H1 (cell line): ENCODE measurements around the gene ZSWIM4. TPM values are rescaled to one million over a fixed set of nuclear protein-coding genes. Genes with fewer than 3 reads are reported as not detected.

Experiments
- CTCF ChIA-PET: fragments of 300-600 bp; sonication (Branson Sonifier 250); formaldehyde crosslinking; loops from one replicate; lab custom pipeline; 2021; ENCODE audit not compliant: partially characterized antibody; lab: Charles Lee
- POLR2A ChIA-PET: fragments of 300-600 bp; sonication (Branson Sonifier 250); formaldehyde crosslinking; loops from one replicate; lab custom pipeline; 2021; ENCODE audit warnings: inconsistent platforms; ENCODE audit not compliant: partially characterized antibody; lab: Charles Lee
- DNase-seq, 2 experiments: peaks; one replicate each; pipeline versions ENCODE4 v3.0.0 to v3.0.0-alpha.2; 2010 to 2022; ENCODE audit warnings: low spot score in 2 of 2, low read depth in 1 of 2, mixed read lengths in 1 of 2
- FAIRE-seq: peaks from 2 replicates; lab custom pipeline; 2011; peaks lifted over from hg19 to GRCh38; lab: Jason Lieb, UNC
- H2AFZ ChIP-seq: 2 replicates; pipeline ENCODE4 v1.8.1; 2012; ENCODE audit warnings: low read length, inconsistent platforms
- H2AK5ac ChIP-seq: 2 replicates; pipeline ENCODE4 v1.6.1; 2013; ENCODE audit warnings: low read depth, low read length
- H2BK120ac ChIP-seq: replicated peaks from 2 replicates; pipeline ENCODE3; 2013; ENCODE audit warnings: low read depth, low read length, inconsistent platforms
- H2BK12ac ChIP-seq: 2 replicates; pipeline ENCODE4 v1.6.1; 2013; ENCODE audit warnings: low read depth, low read length
- H2BK15ac ChIP-seq: 2 replicates; pipeline ENCODE4 v1.6.1; 2013; ENCODE audit warnings: low read length
- H2BK20ac ChIP-seq: 2 replicates; pipeline ENCODE4 v1.6.1; 2013; ENCODE audit warnings: low read length
- H2BK5ac ChIP-seq: 2 replicates; pipeline ENCODE4 v1.6.1; 2013; ENCODE audit warnings: low read depth, low read length
- H3K14ac ChIP-seq: 2 replicates; pipeline ENCODE4 v1.6.1; 2013; ENCODE audit warnings: inconsistent platforms; ENCODE audit not compliant: insufficient read length
- H3K18ac ChIP-seq: 2 replicates; pipeline ENCODE4 v1.6.1; 2013; ENCODE audit warnings: low read length; ENCODE audit errors: extremely low read depth
- H3K23ac ChIP-seq: 2 replicates; pipeline ENCODE4 v1.6.1; 2013; ENCODE audit warnings: inconsistent platforms; ENCODE audit not compliant: insufficient read length
- H3K23me2 ChIP-seq: 2 replicates; pipeline ENCODE4 v1.6.1; 2013; ENCODE audit warnings: low read depth, low read length
- H3K27ac ChIP-seq: 2 replicates; pipeline ENCODE4 v1.6.1; 2011; ENCODE audit warnings: low read depth, low read length, inconsistent platforms
- H3K27me3 ChIP-seq, 4 experiments: replicated peaks in 1 of 4; 1 replicate in 1 of 4; 2 replicates in 3 of 4; pipeline versions ENCODE4 v1.6.1 to v1.8.1; 2011 to 2013; ENCODE audit warnings: low read length in 3 of 4, mild to moderate bottlenecking in 3 of 4, inconsistent platforms in 2 of 4, mixed read lengths in 2 of 4, moderate library complexity in 1 of 4; ENCODE audit not compliant: control insufficient read depth in 3 of 4, insufficient read depth in 3 of 4; ENCODE audit errors: extremely low read depth in 1 of 4
- H3K36me3 ChIP-seq, 4 experiments: 2 replicates each; pipeline versions ENCODE4 v1.6.1 to v1.8.1; 2011 to 2013; ENCODE audit warnings: mild to moderate bottlenecking in 4 of 4, low read length in 3 of 4, moderate library complexity in 2 of 4, control low read depth in 1 of 4, inconsistent platforms in 1 of 4; ENCODE audit not compliant: insufficient read depth in 4 of 4, control insufficient read depth in 2 of 4
- H3K4ac ChIP-seq: replicated peaks from 2 replicates; pipeline ENCODE3; 2013; ENCODE audit warnings: low read length, low read depth, mixed read lengths, inconsistent platforms; ENCODE audit not compliant: insufficient read length
- H3K4me1 ChIP-seq, 4 experiments: replicated peaks in 1 of 4; 1 replicate in 1 of 4; 2 replicates in 3 of 4; pipeline versions ENCODE4 v1.6.1 to v1.8.1; 2011 to 2013; ENCODE audit warnings: low read length in 3 of 4, inconsistent platforms in 2 of 4, mixed read lengths in 1 of 4; ENCODE audit not compliant: insufficient read depth in 4 of 4, control insufficient read depth in 3 of 4
- H3K4me2 ChIP-seq, 2 experiments: 2 replicates each; pipeline versions ENCODE4 v1.6.1 to v1.8.1; 2011 to 2013; ENCODE audit warnings: low read depth in 2 of 2, low read length in 2 of 2, control low read depth in 1 of 2, inconsistent platforms in 1 of 2, mild to moderate bottlenecking in 1 of 2; ENCODE audit not compliant: insufficient read depth in 1 of 2
- H3K4me3 ChIP-seq, 4 experiments: fragments of 200-600, 300-600 bp in 1 of 4; sonication (generic), shearing (Covaris generic), sonication (Bioruptor Twin) in 1 of 4; 2 replicates each; pipeline versions ENCODE4 v1.5.1 to v1.8.1; 2011 to 2016; ENCODE audit warnings: low read length in 4 of 4, low read depth in 3 of 4, control low read depth in 2 of 4, inconsistent platforms in 2 of 4, mild to moderate bottlenecking in 2 of 4, mixed read lengths in 1 of 4, moderate library complexity in 1 of 4; ENCODE audit not compliant: insufficient read depth in 2 of 4; ENCODE audit errors: extremely low read depth in 1 of 4
- H3K56ac ChIP-seq: replicated peaks from 2 replicates; pipeline ENCODE3; 2013; ENCODE audit warnings: low read depth, mild to moderate bottlenecking, mixed read lengths, low read length, inconsistent platforms; ENCODE audit not compliant: insufficient read length
- H3K79me1 ChIP-seq: 2 replicates; pipeline ENCODE4 v1.6.1; 2013; ENCODE audit warnings: low read depth, low read length, control low read depth
- H3K79me2 ChIP-seq, 2 experiments: 2 replicates each; pipeline versions ENCODE4 v1.6.1 to v1.8.1; 2012 to 2013; ENCODE audit warnings: low read length in 2 of 2, mild to moderate bottlenecking in 2 of 2, inconsistent platforms in 1 of 2; ENCODE audit not compliant: insufficient read depth in 2 of 2, control insufficient read depth in 1 of 2
- H3K9ac ChIP-seq, 4 experiments: replicated peaks in 1 of 4; 1 replicate in 1 of 4; 2 replicates in 3 of 4; pipeline versions ENCODE4 v1.6.1 to v1.8.1; 2011 to 2013; ENCODE audit warnings: low read depth in 3 of 4, low read length in 3 of 4, control low read depth in 2 of 4, mild to moderate bottlenecking in 2 of 4, moderate library complexity in 2 of 4, inconsistent platforms in 1 of 4; ENCODE audit errors: extremely low read depth in 1 of 4
- H3K9me3 ChIP-seq, 2 experiments: 2 replicates each; pipeline versions ENCODE4 v1.6.1 to v1.8.1; 2012 to 2013; ENCODE audit warnings: mild to moderate bottlenecking in 2 of 2, moderate library complexity in 2 of 2, control low read depth in 1 of 2, inconsistent platforms in 1 of 2, low read depth in 1 of 2, low read length in 1 of 2, mixed read lengths in 1 of 2; ENCODE audit not compliant: insufficient read depth in 2 of 2
- H4K20me1 ChIP-seq, 2 experiments: replicated peaks in 1 of 2; 2 replicates each; pipeline versions ENCODE3 to v1.8.1; 2011 to 2013; ENCODE audit warnings: inconsistent platforms in 2 of 2, low read length in 2 of 2, mild to moderate bottlenecking in 1 of 2; ENCODE audit not compliant: insufficient read depth in 2 of 2, control insufficient read depth in 1 of 2
- H4K5ac ChIP-seq: 2 replicates; pipeline ENCODE4 v1.6.1; 2013; ENCODE audit warnings: low read length, low read depth, mixed read lengths, inconsistent platforms; ENCODE audit not compliant: insufficient read length
- H4K8ac ChIP-seq: 2 replicates; pipeline ENCODE4 v1.8.0; 2013; ENCODE audit warnings: mild to moderate bottlenecking, moderate library complexity, low read length, inconsistent platforms; ENCODE audit not compliant: insufficient read depth; ENCODE audit errors: extremely low read depth
- H4K91ac ChIP-seq: replicated peaks from 2 replicates; pipeline ENCODE3; 2013; ENCODE audit warnings: low read length, mixed read lengths, inconsistent platforms; ENCODE audit not compliant: insufficient read length
- ATF2 ChIP-seq: IDR thresholded peaks from 2 replicates; pipeline ENCODE4 v1.6.1; 2012; ENCODE audit warnings: low read length, inconsistent platforms
- CTBP2 ChIP-seq: IDR thresholded peaks from 2 replicates; pipeline ENCODE4 v1.7.0; 2011; ENCODE audit warnings: borderline replicate concordance, mild to moderate bottlenecking, moderate library complexity, mixed read lengths, low read length; ENCODE audit not compliant: insufficient read depth, insufficient read length
- KDM4A ChIP-seq: IDR thresholded peaks from one replicate; pipeline ENCODE4 v1.7.1; 2012; ENCODE audit warnings: low read depth, mild to moderate bottlenecking, moderate library complexity, low read length, inconsistent platforms; ENCODE audit not compliant: severe bottlenecking
- MAFK ChIP-seq: IDR thresholded peaks from 2 replicates; pipeline ENCODE4 v1.6.1; 2012; ENCODE audit warnings: low read depth, mild to moderate bottlenecking, improper control_type of control experiment, low read length
- POLR2A ChIP-seq, 2 experiments: IDR thresholded peaks; 1 replicate in 1 of 2; 2 replicates in 1 of 2; pipeline ENCODE4 v1.6.1; 2011; ENCODE audit warnings: low read depth in 2 of 2, low read length in 2 of 2, mild to moderate bottlenecking in 2 of 2; ENCODE audit errors: control extremely low read depth in 1 of 2
- RNF2 ChIP-seq: fragments of 200-900, 300-1000 bp; sonication (generic); IDR thresholded peaks from 2 replicates; pipeline ENCODE4 v1.7.1; 2016; ENCODE audit warnings: borderline replicate concordance, low read depth, mild to moderate bottlenecking, antibody characterized with exemption, low read length; ENCODE audit not compliant: poor library complexity, severe bottlenecking; ENCODE audit errors: missing control alignments
- TAF1 ChIP-seq: IDR thresholded peaks from 2 replicates; pipeline ENCODE4 v1.6.1; 2011; ENCODE audit warnings: mild to moderate bottlenecking, low read depth, low read length
- YY1 ChIP-seq: IDR thresholded peaks from 2 replicates; pipeline ENCODE4 v1.6.1; 2011; ENCODE audit warnings: low read depth, mild to moderate bottlenecking, low read length
- WGBS, 2 experiments: shearing (Covaris generic) in 1 of 2; methylation state at CpG; one replicate each; pipeline versions ENCODE4 v1.1.6 to v1.1.7; 2013 to 2015; ENCODE audit warnings: low lambda C conversion rate in 2 of 2, mixed read lengths in 2 of 2, inconsistent platforms in 1 of 2, low coverage in 1 of 2, missing lambda C conversion rate in 1 of 2; ENCODE audit not compliant: insufficient replicate concordance in 2 of 2, insufficient coverage in 1 of 2, insufficient read length in 1 of 2; ENCODE audit errors: extremely low coverage in 1 of 2, missing lambda C conversion rate in 1 of 2; 5-methylcytosine and 5-hydroxymethylcytosine counted together
- polyA plus RNA-seq, 7 experiments: library from polyadenylated mRNA; depleted of rRNA in 3 of 7; stranded (reverse) in 5 of 7; unstranded in 2 of 7; fragments of >200 nt in 5 of 7; fragments of 200-250 nt in 2 of 7; gene quantifications; 1 replicate in 5 of 7; 2 replicates in 1 of 7; 4 replicates in 1 of 7; pipeline versions ENCODE4 v1.2.1 to v1.2.3, GENCODE V29; 2011 to 2013; ENCODE audit warnings: missing spikeins in 2 of 7, mixed read lengths in 2 of 7
- total RNA-seq: library from RNA; stranded (reverse); fragmentation: NEBNext Ultra II Directional; extraction: Animal tissue kit (Norgen Biotek cat#: 25700); gene quantifications from 2 replicates; pipeline ENCODE4 v1.2.1, GENCODE V29; 2021

Gene ZSWIM4
- total and polyA plus RNA-seq, 2 of the 8 experiments (the other 6 are each of a cell fraction or from before 2014, with no cell fraction given): 12.2 to 31.1 TPM

- Histone ChIP-seq H4K8ac (no peak overlapping the region), H3K4me2 (no peak overlapping the region), H3K4me1 (peaks cover 0 to 3% (median 2%) of the 10 kb centered on the region in 4 experiments; a peak in 4 of 7 replicates), H3K27me3 (no peaks in the 10 kb centered on the region; a peak in 2 of 7 replicates), H3K23me2 (no peaks in the 10 kb centered on the region), H2BK12ac (no peak overlapping the region), H3K79me2 (no peaks in the 10 kb centered on the region), H3K9me3 (no peaks in the 10 kb centered on the region), H3K23ac (no peak overlapping the region), H3K9ac (no peak overlapping the region), H3K14ac (no peak overlapping the region), H4K20me1 (peaks cover 0 to 4% of the 10 kb centered on the region in 2 experiments), H2BK5ac (no peak overlapping the region), H3K4ac (no peak overlapping the region), H2BK15ac (no peak overlapping the region), H2AK5ac (no peak overlapping the region), H2AFZ (no peak overlapping the region), H4K5ac (no peak overlapping the region), H4K91ac (no peak overlapping the region), H3K27ac (no peak overlapping the region), H3K36me3 (peaks cover 0 to 8% (median 5%) of the 10 kb centered on the region in 4 experiments; a peak in 6 of 8 replicates), H2BK20ac (no peak overlapping the region), H2BK120ac (no peak overlapping the region), H3K4me3 (no peak overlapping the region), H3K79me1 (0 out of 2 replicates have a peak, but pooled peaks cover 3% of the 10 kb centered on the region), H3K56ac (no peak overlapping the region), H3K18ac (no peak overlapping the region)
- FAIRE-seq (no peak), DNase-seq (no peak)
- whole genome bisulfite sequencing, 2 experiments: 92% methylated on average over 18 of the region's 18 CpGs; no CpG with 5 or more reads in 1 of the 2 experiments
- ChIA-PET CTCF (interaction anchor here (0.6 to 6.6 kb wide), 15 partner anchors 9 to 78 kb away, joined by 3 to 70 read pairs (median 4); partner anchors contain the start of genes C19orf53, MRI1 and ZSWIM4), POLR2A (interaction anchor here (1.0 to 6.6 kb wide), 6 partner anchors 9 to 78 kb away, joined by 3 to 56 read pairs (median 10); partner anchors contain the start of genes C19orf53 and ZSWIM4)
- TF ChIP-seq KDM4A (no peak), TAF1 (no peak), CTBP2 (no peak), MAFK (no peak), YY1 (no peak), RNF2 (no peak), ATF2 (no peak), POLR2A (IDR thresholded peaks at IDR 0.05; ENCODE audit: control extremely low read depth in 1 of 2, low read depth in 2 of 2, low read length in 2 of 2) (no peak)
These were observed 11.4 kb upstream of the ZSWIM4 start for GRCh38 chr19:13783565-13784500.
